Measurements from ENCODE around the gene INPP5B. TPM values are rescaled to one million over a fixed set of nuclear protein-coding genes. Genes with fewer than 3 reads are reported as not detected.

Gene INPP5B
- total RNA-seq, 1 experiment from 2014 or later: 26.8 TPM

- no peak for TF ChIP-seq ATF6 (CRISPR knock-in tag; IDR thresholded peaks at IDR 0.05)
- TF ChIP-seq MAX (CRISPR knock-in tag; IDR thresholded peaks at IDR 0.05): no peak
- no peak for TF ChIP-seq ZBTB21 (CRISPR knock-in tag; IDR thresholded peaks at IDR 0.05; ENCODE audit: borderline replicate concordance)
- no peak for TF ChIP-seq TP53 (CRISPR knock-in tag; IDR thresholded peaks at IDR 0.05)
- no peak for TF ChIP-seq ZNF121 (CRISPR knock-in tag; IDR thresholded peaks at IDR 0.05)
- no peak for TF ChIP-seq KAT7 (CRISPR knock-in tag; IDR thresholded peaks at IDR 0.05; ENCODE audit: borderline replicate concordance)
These were observed 21.5 kb downstream of the INPP5B start (continued) for GRCh38 chr1:37925316-37925715.

- ATAC-seq (no peak), DNase-seq (ENCODE audit: low spot score) (no peak)
- H3K4me1 Mint-ChIP-seq: peaks cover 3% of the 10 kb centered on the region; the same call in 1 of the 2 replicates
- POLR2A ChIA-PET: no interaction called here
- H3K9me3 Mint-ChIP-seq: no peaks in the 10 kb centered on the region
- H3K4me3 Mint-ChIP-seq: no peak overlapping the region
- no peaks in the 10 kb centered on the region for H3K36me3 Mint-ChIP-seq
- CTCF ChIA-PET: interaction anchor here (1.0 kb wide), 1 partner anchor 13 kb away, joined by 3 read pairs; no protein-coding TSS in a partner anchor
- peak overlapping the region; percentile 75 for H3K27ac Mint-ChIP-seq
- TF ChIP-seq USF2 (CRISPR knock-in tag; IDR thresholded peaks at IDR 0.05): no peak
- no peaks in the 10 kb centered on the region for H3K27me3 Mint-ChIP-seq (ENCODE audit: low read depth)
These were observed 23.3 kb downstream of the INPP5B start for GRCh38 chr1:37923551-37923889.

GRCh38 chr1:37922767-37923550 lies 23.9 kb downstream of the INPP5B start:
- no peaks in the 10 kb centered on the region for H3K27me3 Mint-ChIP-seq (ENCODE audit: low read depth)
- DNase-seq (ENCODE audit: low spot score) (no peak), ATAC-seq (no peak)
- no peaks in the 10 kb centered on the region for H3K9me3 Mint-ChIP-seq
- H3K4me1 Mint-ChIP-seq: peaks cover 3% of the 10 kb centered on the region; the same call in 1 of the 2 replicates
- ChIA-PET POLR2A (interaction anchor here (0.6 to 1.5 kb wide), 2 partner anchors 9 to 237 kb away, joined by 4 to 5 read pairs; no protein-coding TSS in a partner anchor), CTCF (interaction anchor here (1.0 kb wide), 2 partner anchors 13 kb away, joined by 3 to 7 read pairs; no protein-coding TSS in a partner anchor)
- no peak for TF ChIP-seq PRRX2 (CRISPR knock-in tag; IDR thresholded peaks at IDR 0.05)
- TF ChIP-seq AR (CRISPR knock-in tag; IDR thresholded peaks at IDR 0.05): no peak
- no peak for TF ChIP-seq MLX (CRISPR knock-in tag; IDR thresholded peaks at IDR 0.05)
- TF ChIP-seq PRDM15 (CRISPR knock-in tag; IDR thresholded peaks at IDR 0.05): no peak
- no peak for TF ChIP-seq ZNF263 (CRISPR knock-in tag; IDR thresholded peaks at IDR 0.05; ENCODE audit: low read depth)
- no peak for TF ChIP-seq ZNF138 (CRISPR knock-in tag; conservative IDR thresholded peaks at IDR 0.05)
- TF ChIP-seq PREB (CRISPR knock-in tag; IDR thresholded peaks at IDR 0.05; ENCODE audit: borderline replicate concordance): no peak
- TF ChIP-seq EMX1 (CRISPR knock-in tag; IDR thresholded peaks at IDR 0.05): no peak
- TF ChIP-seq ERG (CRISPR knock-in tag; IDR thresholded peaks at IDR 0.05): no peak
- no peak overlapping the region for H3K4me3 Mint-ChIP-seq
- H3K36me3 Mint-ChIP-seq: no peaks in the 10 kb centered on the region
- peak overlapping the region; percentile 75; the same call in 1 of the 2 replicates for H3K27ac Mint-ChIP-seq
